IPS-18c (cell line): ENCODE data around the gene ZBTB7C.

Experiments used
- H3K4me3 ChIP-seq: 2 replicates; pipeline ENCODE4 v1.7.0; 2013; ENCODE audit warnings: low read depth, mild to moderate bottlenecking, low read length, moderate library complexity; ENCODE audit not compliant: insufficient read depth
- H3K9me3 ChIP-seq: one replicate; pipeline ENCODE4 v1.6.1; 2013; ENCODE audit warnings: mild to moderate bottlenecking, low read length, moderate library complexity; ENCODE audit not compliant: control insufficient read depth, insufficient read depth

The ZBTB7C gene

GRCh38 chr18:48367557-48367956, 41.6 kb downstream of the ZBTB7C start:
- H3K9me3 ChIP-seq = no peaks in the 10 kb centered on the region
- H3K4me3 ChIP-seq = no peak overlapping the region

DNA sequence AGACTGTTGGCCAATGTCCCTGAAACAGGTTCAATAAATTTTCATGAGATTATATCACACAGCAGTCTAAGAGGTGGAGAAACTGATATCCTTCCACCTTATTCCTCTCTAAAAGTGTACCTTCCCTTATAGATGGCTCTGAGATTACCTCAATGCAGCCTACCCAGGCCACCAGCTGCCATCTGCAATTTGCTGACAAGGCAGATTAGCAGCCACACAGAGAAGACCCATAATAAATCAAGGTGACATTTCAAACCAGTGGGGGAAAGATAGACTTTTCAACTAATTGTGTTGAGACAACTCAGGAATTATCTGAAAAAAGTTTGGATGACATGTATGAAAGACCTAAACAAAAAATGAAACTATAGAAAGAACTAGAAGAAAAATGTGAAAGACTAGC, 43.2 kb downstream of the ZBTB7C start:
- no peaks in the 10 kb centered on the region for H3K9me3 ChIP-seq
- H3K4me3 ChIP-seq = no peak overlapping the region

GRCh38 chr18:48364146-48364545, 45.0 kb downstream of the ZBTB7C start:
- H3K4me3 ChIP-seq = no peak overlapping the region
- no peaks in the 10 kb centered on the region for H3K9me3 ChIP-seq

DNA sequence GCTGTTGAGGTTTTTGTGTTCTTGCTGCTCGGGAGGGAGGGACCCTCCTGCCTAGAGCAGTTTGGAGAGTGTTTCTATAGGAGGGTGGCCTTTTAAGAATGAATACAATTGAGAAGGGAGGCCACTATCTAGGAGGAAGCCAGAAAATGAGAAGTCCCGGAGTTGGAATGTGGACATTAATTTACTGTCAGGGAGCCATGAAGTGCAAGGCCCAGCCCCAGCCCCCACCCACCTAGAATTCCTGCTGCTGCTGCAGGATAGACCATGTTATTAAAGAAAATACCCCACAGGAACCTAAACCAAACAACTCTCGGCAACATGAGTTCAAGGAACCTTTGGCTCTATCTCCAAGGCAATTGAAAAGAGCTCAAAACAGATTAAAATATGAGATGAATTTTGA, 46.0 kb downstream of the ZBTB7C start:
- H3K4me3 ChIP-seq = no peak overlapping the region
- H3K9me3 ChIP-seq = no peaks in the 10 kb centered on the region

DNA sequence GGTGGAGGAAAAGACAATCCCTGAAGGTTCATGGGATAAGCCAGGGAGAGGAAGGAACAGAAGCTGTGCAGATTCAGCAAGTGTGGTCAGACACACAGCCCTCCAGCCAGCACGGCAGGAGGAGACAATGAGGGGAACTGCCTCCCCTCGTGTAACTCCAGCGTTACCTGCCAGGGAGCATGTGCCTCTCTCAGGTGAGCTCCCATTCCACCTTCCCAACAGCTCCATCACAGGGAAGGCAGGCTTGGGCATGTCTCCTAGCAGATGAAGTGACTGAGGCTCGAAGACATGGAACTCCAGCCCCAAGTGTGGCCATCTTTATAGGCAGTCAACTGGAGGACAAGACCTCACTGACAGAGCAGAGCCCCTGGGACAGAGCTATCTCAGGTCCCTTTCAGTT, 47.4 kb downstream of the ZBTB7C start:
- Histone ChIP-seq H3K4me3 (no peak overlapping the region), H3K9me3 (peaks cover 4% of the 10 kb centered on the region)

DNA sequence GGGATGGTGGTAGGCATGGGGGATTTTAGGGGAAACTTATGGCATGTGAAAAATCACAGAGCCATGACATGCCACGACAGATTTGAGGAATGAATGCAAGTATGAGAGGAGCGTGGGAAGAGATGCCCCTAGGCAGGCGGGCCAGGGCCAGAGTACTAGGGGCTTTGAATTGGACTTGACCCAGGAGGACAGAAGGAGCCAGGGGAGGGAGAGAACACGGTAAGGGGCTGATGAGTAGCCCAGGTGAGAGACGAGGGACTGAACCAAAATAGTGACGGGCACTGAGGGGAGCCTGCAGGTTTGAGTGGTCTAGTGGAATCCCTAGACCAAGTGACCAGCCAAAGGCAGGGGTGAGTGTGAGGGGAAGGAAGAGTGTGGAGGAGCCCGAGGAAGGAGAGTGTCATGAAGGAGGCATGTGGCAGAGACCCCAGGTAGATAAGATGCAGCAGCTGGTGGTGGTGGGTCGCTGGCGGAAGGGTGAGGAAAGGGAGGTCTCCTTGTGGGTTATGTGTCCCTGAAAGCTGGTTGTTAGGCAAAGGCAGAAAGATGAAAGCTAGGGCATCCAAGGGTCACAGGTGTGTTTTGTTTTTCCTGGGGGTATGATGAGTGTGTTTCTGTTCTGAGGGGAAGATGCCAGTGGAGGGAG, 48.7 kb downstream of the ZBTB7C start:
- Histone ChIP-seq H3K4me3 (no peak overlapping the region), H3K9me3 (peaks cover 4% of the 10 kb centered on the region)

DNA sequence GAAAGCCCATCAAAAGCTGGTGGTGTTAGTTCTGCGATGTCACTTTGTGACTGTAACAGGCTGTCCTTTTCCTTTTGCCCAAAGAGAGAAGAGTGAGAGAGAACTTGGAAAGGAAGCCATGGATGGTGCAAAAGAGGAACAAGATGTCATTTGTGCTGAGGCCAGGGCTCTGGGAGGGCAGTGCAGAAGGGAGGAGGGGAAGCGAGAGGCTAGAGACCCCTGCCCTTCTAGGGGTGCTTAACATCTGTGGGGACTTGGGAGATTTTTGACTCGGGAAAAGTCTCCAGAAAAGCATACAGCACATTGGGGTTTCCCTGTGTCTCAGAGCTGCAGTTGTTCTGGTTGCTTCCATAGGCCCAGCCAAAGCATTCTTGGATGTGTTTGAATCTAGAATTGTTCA, 49.6 kb downstream of the ZBTB7C start:
- no peak overlapping the region for H3K4me3 ChIP-seq
- H3K9me3 ChIP-seq = peaks cover 4% of the 10 kb centered on the region

- H3K9me3 ChIP-seq = peaks cover 4% of the 10 kb centered on the region
- H3K4me3 ChIP-seq = no peak overlapping the region
Observed at GRCh38 chr18:48358868-48359267, 50.3 kb downstream of the ZBTB7C start.

GRCh38 chr18:48356909-48357631, 52.1 kb downstream of the ZBTB7C start:
- H3K9me3 ChIP-seq = peaks cover 4% of the 10 kb centered on the region
- no peak overlapping the region for H3K4me3 ChIP-seq

GRCh38 chr18:48356151-48356745, 52.9 kb downstream of the ZBTB7C start:
- Histone ChIP-seq H3K9me3 (peaks cover 4% of the 10 kb centered on the region), H3K4me3 (no peak overlapping the region)

DNA sequence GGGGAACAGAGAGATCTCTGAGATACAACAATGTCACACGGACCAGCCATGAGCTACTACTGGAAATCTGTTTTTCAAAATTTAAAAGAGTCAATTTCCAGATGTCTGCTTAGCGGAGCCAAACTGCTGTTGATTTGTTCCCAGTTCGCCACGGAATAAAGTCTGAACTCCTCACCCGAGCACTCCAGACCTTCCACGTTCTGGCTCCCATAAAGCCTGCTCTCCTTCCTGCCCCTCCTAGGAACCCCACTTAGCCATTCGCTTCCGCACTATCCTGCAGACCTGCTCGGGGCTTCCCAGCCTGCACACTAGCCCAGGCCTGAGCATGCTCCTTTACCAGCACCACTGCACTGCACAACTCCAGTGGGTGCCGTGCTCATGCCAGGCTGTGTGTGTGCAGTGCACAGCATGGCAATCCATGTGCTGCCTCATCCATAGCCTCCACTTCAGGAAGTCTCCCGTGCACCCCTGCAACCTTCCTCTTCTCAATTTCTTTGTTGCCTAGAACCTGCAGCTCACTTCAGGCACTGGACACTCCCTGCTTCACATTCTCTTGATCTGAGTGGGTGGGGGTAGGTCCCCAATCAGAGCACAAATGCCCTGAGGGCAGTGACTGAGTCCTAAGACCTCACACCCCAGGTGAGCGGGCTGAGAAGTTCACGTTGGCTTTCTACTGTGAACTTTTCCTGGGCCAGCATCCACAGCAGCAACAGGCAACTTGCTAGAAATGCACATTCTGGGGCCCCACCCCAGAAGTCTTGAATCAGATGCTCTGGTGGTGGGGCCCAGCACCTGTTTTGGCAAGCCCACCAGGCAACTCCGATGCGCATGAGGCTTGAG, 53.7 kb downstream of the ZBTB7C start:
- no peak overlapping the region for H3K4me3 ChIP-seq
- peaks cover 4% of the 10 kb centered on the region for H3K9me3 ChIP-seq

- H3K9me3 ChIP-seq = peaks cover 4% of the 10 kb centered on the region
- H3K4me3 ChIP-seq = no peak overlapping the region
Observed at GRCh38 chr18:48354746-48355260, 54.4 kb downstream of the ZBTB7C start.

DNA sequence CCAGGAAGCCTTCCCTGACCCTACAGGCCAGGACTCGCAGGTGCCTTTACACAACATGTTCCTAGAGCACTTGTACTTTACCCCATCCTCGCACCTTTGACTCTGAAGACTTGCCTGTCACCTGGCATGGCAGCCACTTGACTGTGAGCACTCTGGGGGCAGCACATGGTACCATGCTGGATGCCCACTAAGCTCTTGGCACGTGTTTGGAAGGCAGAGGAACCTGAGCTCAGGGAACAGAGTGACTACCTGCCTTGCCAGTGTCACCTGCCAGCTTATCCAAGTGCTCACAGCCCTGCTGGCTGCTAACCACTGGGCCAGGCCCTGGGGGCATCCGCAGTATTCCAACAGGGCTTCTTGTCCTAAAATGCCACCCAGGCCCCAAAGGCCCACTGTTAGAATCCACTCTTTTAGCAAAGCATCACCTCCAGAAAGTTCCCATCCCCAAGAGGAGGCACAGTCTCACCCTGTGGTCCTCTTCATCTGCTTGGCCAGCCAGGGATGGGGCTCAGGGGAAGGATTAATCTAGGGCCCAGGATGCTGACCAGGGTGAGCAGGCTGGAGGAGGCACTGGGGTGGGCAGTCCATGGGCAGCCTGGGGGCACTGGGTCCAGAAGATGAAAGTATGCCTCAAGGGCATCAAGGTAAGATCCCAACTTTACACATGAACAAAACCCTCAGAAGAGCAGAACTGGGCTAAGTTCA, 57.0 kb downstream of the ZBTB7C start:
- no peaks in the 10 kb centered on the region for H3K9me3 ChIP-seq
- no peak overlapping the region for H3K4me3 ChIP-seq

GRCh38 chr18:48351216-48352050, 57.8 kb downstream of the ZBTB7C start:
- no peak overlapping the region for H3K4me3 ChIP-seq
- H3K9me3 ChIP-seq = no peaks in the 10 kb centered on the region

- Histone ChIP-seq H3K9me3 (no peaks in the 10 kb centered on the region), H3K4me3 (no peak overlapping the region)
Observed at GRCh38 chr18:48348739-48349138, 60.4 kb downstream of the ZBTB7C start.

DNA sequence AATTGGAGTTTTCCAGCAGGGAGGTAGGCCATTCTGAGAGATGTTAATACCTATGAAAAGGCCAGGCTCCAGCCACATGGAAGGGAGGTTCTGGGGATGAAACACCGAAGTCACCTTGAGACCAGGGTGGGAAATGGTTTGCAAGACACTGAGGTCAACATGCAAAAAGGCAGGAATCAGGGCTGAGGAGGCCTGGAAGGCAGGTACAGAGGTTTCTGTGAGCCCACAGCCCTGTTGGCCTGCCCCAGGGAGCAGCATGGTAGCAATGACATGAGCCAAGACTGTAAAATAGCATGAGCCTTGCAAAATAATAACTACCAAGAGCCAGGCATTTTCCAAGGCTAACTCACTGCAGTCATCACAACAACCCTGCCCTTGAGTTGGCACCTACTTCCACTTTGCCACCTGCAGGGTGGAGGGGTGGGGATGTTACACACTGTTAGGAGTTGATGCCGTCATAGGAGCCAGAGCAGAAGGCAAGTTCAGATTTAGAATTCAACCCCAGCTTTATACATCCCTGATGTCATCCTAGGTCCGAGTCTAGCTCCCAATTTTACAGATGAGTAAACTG, 61.3 kb downstream of the ZBTB7C start:
- H3K9me3 ChIP-seq = no peaks in the 10 kb centered on the region

More for the DNA sequence above, 61.3 kb downstream of the ZBTB7C start:
- H3K4me3 ChIP-seq = no peak overlapping the region
